Activated CD4-positive, CD25-positive, alpha-beta regulatory T cell treated with anti-CD3 and anti-CD28 coated beads, Interleukin-2, amount 50 U/mL, for 16 hours (primary cell): Measurements from ENCODE around the gene RSU1.

ENCODE experiments used
- DNase-seq: peaks from one replicate; pipeline ENCODE4 v3.0.0-alpha.2; 2020; ENCODE audit warnings: low read depth, low spot score

Gene RSU1

DNA sequence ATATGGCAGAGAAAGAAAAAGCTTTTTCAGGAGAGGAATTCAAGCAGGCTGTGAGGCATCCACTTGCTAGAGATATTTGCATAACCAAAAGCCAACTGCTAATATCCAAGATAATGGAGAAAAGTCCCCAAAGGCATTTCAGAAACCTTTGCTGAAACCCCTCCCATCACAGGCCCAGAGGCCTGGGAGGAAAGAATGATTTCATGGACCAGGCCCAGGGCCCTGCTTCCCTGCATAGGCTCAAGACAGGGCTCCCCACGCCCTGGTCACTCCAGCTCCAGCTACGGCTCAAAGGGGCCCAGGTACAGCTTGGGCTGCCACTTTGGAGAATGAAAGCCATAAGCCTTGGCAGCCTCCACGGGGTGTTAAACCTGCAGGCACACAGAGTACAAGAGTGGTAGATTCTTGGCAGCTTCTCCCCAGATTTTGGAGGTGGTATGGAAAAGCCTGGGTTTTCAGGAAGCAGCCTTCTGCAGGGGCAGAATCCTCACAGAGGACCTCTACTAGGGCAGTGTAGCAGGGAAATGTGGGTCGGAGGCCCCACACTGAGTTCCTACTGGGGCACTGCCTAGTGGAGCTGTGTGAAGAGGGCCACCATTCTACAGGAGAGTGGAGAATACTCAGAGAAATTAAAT is 5.6 kb upstream of the RSU1 start:
- no peak for DNase-seq

GRCh38 chr10:16822027-16822426 is 4.8 kb upstream of the RSU1 start:
- DNase-seq: no peak

DNA sequence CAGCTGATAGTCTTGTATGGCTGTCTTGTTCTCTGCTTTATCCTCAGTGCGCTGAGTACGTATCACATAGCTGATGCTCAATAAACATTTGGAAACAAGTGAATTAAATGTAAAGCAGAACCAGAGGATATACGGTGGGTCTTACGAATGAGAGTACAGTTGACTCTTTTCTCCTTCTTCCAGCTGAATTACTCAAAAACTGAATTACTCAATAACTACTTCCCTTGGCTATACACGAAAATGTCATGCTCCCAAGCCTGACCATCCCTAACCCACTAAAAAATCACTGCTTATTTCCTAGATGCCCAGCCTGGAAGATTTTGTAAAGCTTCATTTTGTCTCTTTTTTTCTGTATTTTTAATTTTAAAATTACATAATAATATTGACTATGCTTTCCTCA is 3.2 kb upstream of the RSU1 start:
- DNase-seq: no peak

- DNase-seq: no peak
Measured at GRCh38 chr10:16820018-16820417, 2.8 kb upstream of the RSU1 start.

GRCh38 chr10:16819436-16819835 is 2.2 kb upstream of the RSU1 start:
- DNase-seq: no peak

DNA sequence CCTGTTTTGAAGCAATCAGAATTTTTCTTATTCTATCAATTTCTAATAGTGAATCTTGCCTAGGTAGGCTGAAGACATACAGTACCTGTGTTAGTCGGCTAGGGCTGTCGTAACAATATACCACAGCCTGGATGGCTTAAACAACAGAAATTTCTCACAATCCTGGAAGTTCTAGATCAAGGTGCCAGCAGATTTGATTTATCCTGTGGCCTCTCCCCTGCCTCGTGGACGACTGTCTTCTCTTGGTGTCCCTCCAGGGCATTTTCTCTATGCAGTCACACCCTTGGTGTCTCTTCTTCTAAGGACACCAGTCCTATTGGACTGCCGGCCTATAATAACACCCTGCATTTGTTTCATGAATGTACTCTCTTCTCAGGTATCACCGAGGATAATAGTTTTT is 1.8 kb upstream of the RSU1 start:
- no peak for DNase-seq

- no peak for DNase-seq
Measured at GRCh38 chr10:16816830-16817124, 447 bp downstream of the RSU1 start.

- no peak for DNase-seq
Measured at GRCh38 chr10:16816171-16816570, 1.1 kb downstream of the RSU1 start.

GRCh38 chr10:16814012-16814411 is 3.2 kb downstream of the RSU1 start:
- DNase-seq: no peak

DNA sequence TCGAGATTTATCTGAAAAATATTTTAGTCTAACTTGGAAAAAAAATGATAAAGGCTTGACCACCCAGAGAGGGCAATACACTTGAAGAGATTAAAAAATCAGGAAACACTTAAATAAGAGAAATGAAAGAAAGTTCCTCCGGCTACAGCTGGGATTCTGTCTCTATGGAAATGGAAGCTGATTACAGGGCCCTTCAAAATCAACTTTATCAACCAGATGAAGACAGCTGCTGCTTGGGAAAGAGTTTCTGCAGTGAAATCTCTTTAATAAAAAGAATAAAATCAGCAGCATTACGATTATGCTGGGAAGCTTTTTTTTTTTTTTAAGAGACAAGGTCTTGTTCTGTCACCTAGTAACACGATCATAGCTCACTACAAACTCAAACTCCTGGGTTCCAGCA is 4.5 kb downstream of the RSU1 start:
- DNase-seq: no peak

DNA sequence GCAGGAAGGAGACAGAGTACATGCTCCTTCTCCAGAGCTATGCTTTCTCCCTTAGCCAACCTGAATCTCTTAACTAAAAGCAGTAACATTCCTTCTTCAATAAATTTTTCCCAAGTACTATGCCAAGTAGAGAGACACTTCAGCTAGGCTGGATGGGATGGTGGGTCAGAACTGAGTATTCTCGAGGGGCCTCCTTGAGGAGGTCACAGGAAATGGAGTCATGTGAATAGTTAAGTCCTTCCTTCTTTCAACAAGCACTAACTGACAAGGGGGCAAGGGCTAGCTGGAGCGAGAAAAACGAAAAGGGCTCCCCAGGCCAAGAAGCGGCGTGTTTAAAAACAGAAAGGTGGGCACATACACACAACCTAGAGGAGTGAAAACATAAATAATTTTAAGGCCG is 5.5 kb downstream of the RSU1 start:
- DNase-seq: no peak

- DNase-seq: no peak
Measured at GRCh38 chr10:16811292-16811691, 5.9 kb downstream of the RSU1 start.

GRCh38 chr10:16809074-16809718 is 8.0 kb downstream of the RSU1 start:
- no peak for DNase-seq

GRCh38 chr10:16804123-16804522 is 13.1 kb downstream of the RSU1 start:
- DNase-seq: no peak

DNA sequence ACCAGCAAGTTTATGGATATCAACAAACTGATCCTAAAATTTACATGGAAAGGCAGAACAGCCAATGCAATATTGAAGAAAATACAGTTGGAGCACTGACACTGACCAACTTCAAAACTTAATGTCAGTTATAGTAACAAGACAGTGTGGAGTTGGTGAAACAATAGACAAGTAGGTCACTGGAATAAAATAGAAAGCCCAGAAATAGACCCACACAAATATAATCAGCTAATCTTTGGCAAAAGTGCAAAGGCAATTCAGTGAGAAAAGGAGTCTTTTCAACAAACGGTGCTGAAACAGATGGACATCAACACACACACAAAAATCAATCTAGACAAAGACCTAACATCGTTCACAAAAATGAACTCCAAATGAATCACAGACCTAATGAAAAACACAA is 13.8 kb downstream of the RSU1 start:
- no peak for DNase-seq

DNA sequence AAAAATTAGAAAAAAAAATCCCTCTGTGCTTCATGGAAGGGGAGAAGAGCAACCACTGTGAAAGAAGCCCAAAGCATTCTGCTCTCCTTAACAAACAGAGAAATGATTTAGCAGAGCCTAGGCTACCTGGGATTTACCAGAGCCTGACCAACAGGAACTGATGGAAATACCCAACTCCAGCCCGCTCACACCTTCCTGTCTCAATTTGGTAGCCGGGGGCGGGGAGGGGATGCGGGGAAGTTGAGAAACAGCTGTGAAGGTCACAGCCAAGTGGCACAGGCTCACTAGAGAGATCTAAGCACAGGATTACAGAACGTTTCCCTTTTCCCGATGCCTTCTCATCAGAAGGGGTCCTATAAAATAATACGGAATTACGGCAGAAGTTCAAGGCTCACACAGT is 17.6 kb downstream of the RSU1 start:
- DNase-seq: no peak

GRCh38 chr10:16798571-16798970 is 18.7 kb downstream of the RSU1 start:
- DNase-seq: no peak

- no peak for DNase-seq
Measured at GRCh38 chr10:16795410-16796073, 21.7 kb downstream of the RSU1 start.

DNA sequence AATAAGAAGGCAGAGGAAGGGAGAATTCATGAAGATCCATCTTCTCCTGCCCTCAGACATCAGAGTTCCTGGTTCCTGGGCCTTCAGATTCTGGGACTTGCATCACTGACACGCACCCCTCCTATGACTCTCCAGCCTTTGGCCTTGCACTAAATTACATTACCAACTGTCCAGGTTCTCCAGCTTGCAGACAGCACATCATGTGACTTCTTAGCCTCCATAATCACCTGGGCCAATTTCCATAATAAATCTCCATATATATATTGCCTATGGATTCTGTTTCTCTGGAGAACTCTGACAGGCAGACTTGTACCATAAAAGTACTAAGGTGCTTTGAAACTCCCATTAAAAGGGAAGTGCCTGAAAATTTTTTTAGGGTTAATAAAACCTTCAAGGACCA is 23.2 kb downstream of the RSU1 start:
- DNase-seq: no peak

GRCh38 chr10:16792675-16793074 is 24.5 kb downstream of the RSU1 start:
- no peak for DNase-seq

GRCh38 chr10:16789765-16790164 is 27.5 kb downstream of the RSU1 start:
- DNase-seq: no peak

GRCh38 chr10:16789261-16789660 is 28.0 kb downstream of the RSU1 start:
- DNase-seq: no peak

DNA sequence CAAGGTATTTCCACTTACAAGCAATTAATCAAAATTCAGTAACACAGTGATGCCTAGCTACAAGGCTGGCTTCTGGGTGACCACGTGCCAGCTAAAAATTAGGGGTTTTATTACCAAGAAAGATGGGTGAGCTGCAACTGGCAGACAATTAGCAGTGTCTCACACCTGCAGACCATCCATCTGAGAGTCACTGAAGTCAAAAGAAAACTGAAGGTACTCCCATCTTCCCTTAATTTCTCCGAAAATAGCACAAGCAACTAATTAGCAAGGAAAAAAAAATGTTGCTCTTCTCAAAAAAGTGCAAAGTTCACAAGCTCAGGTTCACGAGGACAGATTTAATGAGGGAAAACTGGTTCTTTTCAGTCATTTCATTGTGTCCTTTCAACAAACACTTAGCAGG is 28.4 kb downstream of the RSU1 start:
- no peak for DNase-seq

DNA sequence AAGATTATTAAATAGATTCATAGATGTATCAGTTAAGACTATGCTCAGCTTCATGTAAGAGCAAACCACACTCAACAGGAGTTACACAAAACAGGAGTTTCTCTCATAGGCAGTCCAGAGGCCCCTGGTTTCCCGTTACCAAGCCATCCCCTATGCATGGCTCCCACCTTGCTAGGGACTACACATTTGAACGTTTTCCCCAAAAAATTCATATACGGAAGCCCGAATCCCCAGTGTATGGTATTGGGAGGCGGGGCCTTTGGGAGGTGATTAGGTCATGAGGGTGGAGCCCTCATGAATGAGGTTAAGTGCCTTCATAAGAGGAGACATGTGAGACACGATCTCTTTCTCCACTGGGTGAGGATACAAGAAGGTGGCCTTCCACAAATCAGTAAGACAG is 29.1 kb downstream of the RSU1 start:
- DNase-seq: no peak
